NCI-H2196 (cell line): ENCODE data around the gene TSPYL6.

ENCODE experiments used
- DNase-seq: peaks from one replicate; lab custom pipeline; 2025; ENCODE audit not compliant: unreplicated experiment; lab: John Stamatoyannopoulos, UW

The TSPYL6 gene

DNA sequence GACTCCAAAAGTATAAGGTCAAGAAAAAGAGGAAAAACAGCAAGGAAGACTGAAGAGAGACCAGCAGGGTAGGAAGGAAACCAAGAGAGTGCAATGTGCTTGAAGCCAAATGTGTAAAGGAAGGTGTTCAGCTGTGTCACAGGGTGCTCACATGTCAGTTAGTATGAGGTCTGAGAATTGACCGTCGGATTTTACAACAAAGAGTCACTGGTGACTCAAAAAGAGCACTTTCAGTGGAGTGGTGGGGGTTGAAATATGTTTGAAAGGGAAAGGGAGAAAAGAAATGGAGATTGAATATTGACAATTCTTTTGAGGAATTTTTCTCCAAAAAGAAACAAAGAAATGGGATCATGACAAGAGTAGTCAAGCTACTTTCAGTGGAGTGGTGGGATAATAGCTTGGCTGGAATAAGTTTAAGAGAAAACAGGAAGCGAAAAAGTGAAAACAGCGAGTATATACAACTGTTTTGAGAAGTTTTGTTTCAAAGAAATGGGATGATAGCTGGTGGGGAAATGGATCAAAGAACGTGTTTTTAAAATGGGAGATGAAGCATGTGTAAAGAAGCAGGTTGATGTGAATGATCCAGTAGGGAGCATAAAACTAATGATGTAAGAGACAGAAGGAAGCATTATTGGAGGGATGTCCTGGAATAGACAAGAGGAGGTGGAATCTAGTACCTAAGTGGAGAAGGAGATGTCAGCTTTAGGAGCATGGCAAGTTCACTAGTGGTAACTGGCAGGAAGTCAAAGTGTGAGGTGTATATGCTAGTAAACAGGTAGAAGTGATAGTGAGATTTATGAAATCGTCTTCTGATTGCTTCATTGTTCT is 3.6 kb upstream of the TSPYL6 start:
- DNase-seq = no peak

DNA sequence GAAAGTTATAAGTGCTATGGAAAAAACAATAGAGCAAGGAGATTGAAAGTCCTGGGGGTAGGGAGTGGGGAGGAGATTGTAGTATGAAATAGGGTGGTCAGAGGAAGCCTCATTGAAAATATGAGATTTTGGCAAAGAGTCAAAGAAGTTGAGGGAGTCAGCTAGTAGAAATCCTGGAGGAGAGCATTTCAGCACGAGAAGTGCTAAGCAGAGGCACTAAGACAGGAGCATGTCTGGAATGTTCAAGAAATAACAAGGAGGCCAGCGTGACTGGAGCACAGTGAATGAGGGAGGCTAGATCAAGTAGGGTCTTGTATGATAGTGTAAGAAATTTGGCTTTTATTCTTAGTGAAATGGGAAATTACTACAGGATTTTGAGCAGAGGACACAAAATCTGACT is 2.1 kb upstream of the TSPYL6 start:
- no peak for DNase-seq

DNA sequence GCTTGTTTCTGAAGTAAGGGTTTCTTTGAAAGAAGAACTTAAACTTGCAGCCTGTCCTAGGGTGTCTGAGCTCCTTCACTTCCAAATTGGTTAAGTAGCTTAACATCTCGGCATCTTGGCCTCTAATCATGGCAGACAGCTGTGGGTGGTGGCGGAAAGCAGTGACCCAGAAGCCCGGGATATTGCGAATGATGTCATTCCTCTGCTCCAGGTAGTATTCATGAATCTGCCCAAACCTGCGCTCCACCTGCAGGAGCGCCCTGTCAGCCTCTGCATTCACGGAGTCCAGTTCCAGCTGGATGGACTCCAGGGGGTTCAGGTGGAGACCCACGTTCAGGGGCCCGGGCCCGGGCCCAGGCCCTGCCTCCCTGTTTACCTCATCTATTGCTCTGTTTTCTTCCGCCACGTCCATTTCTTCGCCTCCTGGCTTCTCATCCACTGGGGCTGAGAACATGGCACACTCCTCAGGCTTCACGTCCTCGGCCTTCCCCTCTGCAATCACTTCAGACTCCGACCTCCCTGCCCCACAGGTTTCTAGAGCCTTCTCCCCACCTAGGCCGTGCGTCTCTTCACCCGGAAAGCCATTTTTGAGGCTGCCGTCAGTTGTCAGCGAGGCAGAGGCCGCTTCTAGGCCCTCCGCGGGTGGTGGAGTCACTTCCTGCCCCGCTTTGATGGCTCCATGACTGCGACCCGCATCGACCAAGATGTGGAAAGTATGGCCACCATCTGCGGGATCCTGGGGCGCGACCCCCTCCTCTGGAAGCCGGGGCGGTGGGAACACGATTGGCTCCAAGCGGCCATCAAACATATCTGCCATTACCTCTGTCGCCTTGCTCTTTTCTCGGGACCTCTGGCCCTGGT is 569 bp downstream of the TSPYL6 start:
- no peak for DNase-seq

DNA sequence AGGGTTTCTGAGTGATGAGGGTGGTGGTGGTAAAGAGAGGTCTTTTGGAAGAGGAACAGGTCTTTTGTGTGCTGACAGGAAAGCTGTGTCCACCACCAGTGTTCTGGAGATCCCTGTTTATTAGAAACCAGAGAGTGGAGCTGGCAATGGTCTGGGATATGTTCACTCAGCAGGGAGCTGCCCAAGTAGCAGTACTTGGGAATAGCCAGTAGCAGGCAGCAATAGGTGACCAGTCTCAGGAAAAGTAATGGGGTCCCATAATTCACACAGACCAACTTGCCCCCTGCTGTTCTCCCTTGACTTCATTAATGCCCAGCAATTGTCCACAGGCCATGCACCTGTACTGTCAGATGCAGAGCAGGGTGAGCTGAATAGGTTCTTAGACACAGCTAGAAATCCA is 1.8 kb downstream of the TSPYL6 start:
- no peak for DNase-seq

DNA sequence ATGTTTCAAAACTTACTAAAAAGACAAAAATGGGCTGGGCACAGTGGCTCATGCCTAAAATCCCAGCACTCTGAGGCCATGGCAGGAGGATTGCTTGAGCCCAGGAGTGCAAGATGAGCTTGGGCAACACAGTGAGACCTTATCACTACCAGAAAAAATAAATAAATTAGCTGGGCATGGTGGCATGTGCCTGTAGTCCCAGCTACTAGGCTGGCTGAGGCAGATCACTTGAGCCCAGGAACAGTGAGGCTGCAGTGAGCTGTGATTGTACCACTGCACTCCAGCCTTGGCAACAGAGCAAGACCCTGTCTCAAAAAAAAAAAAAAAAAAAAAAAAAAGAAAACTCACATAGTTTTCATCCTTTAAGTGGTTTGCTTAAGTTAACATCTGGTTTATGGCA is 6.4 kb downstream of the TSPYL6 start:
- no peak for DNase-seq

DNA sequence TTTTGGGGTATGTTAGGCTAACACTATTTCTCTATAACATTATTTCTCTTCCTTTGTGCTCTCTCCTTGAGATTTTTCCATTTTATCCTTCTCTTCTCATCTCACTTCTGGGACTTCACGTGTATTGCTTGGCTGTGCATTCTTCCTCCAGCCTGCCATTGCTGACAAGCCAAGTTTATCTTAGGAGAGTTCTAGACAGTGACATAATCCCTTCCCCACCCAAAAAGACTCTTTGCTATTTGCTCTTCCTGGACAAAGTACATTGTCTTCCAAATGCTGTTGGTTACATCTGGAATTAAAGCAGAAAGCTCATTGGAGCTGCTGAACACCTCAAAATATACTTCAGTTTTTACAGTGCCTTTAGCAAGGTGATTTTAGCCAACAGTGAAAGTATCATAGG is 8.9 kb downstream of the TSPYL6 start:
- DNase-seq = no peak

DNA sequence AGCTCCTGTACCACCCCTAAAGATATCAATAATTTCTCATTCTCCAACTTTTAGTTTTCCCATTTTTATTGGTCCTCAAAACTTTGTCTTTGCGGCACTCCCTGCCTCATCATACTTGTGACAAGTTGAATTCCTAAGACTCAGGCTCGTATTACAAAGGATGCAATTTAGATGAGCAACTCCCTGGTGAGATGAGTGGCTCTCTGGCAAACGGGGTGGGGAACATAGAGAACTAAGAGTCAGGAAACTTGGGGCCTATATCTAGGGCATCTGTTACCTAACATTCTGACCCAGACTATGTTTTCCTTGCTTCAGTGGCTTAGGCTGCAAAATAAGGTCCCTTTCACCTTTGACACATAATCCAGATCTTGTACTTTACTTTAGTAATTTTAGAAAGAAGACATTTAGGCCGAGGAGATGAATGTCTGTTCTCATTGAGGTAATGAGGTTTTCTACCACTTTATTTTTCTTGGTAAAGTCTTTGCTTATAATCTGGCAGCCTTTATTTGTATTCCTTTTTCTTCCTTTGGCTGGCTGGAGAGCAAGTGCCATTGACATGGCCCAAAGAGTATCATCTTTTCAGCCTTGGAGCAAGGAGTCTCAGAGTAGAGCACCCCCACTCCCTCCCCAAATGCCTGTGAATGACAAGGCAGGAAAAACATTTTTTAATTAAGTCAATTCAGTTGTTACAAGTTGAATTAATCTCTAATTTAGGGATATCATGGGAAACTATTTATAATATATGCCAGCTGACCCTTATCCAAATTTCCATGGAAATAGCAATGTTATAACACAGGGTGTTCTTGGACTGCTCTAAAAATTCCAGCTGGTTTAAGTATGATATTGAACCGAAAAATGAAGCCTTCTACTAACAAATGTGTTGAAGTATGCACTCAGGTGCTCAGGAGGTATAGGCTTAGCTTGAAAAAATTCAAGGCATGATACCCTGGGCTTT is 15.2 kb downstream of the TSPYL6 start:
- no peak for DNase-seq

DNA sequence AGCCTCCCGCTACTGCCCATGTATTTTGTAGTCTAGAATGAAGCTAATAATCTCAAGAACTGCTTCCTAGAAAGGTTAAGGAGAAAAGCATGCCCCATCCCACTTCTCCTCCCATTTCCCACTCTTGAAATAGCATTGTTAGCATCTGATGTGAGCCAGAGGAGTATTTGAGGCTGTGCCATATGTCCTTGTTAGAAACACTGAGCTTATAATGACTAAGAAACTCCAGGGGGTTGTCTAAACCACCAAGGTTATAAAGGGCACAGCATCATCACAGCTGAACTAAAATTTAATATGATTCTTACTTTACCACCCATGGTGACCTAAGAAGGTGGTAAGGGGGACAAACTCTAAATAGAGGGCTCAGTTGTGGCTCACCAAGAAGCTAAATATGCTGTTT is 16.6 kb downstream of the TSPYL6 start:
- DNase-seq = no peak

DNA sequence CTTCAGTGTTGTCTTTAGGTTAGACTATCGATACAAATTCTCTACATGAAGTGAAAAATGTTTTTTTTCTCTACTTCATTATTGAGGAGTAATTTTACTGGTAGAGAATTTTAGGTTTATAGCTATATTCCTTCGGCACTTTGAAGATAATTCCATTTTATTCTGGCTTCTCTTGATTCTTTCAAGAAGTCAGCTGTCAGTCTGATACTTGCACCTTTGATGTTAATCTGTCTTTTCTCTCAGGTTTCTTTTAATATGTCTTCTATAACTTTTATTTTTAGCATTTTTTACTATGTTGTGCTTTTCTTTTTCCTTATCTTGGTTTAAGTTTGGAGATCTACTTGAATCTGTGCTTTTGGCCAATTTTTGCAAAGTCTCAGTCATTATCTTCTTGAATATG is 18.6 kb downstream of the TSPYL6 start:
- DNase-seq = no peak

DNA sequence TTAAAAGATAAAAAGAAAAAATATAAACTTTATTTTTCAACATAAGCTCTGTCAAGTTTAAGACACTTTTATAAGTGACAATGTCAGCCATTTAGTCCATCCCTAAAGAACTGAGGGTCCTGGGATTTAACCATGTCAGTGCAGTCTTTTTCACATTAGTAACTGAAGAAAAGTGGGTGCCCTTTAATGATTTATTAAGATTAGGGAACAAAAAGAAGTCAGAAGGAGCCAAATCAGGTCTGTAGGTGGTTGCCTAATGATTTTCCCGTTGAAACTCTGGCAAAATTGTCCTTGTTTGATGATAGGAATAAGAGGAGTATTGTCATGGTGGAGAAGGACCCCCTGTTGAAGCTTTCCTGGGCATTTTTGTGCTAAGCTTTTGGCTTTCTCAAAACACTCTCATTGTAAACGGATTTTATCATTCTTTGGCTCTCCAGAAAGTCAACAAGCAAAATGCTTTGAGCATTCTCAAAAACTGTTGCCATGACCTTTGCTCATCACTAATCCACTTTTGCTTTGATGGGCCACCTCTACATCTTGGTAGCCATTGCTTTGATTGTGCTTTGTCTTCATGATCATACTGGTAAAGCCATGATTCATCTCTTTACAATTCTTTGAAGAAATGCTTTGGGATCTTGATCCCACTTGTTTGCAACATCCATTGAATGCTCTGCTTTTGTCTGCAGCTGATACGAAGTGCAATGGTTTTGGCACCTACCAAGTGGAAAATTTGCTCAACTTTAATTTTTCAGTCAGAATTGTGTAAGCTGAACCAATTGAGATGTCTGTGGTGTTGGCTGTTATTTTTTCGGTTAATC is 22.0 kb downstream of the TSPYL6 start:
- DNase-seq = no peak

DNA sequence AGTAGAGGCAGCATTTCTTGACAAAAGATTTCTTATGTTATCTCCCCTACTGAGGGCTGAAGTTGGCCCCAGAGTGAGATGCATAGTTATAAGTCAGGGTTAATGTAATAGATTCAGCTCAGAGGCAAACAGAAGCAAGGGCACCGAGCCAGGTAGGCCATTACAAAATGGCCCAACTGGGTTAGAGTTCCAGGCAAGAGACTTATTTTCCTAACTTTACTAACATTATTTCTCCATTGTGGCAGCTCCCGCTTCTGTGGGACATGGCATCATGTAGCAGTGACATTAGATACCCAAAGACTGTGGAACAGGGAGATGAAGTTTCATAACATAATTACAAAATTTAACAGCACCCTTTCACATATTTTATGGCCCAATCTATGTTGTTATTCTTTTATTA is 27.1 kb downstream of the TSPYL6 start:
- DNase-seq = no peak

DNA sequence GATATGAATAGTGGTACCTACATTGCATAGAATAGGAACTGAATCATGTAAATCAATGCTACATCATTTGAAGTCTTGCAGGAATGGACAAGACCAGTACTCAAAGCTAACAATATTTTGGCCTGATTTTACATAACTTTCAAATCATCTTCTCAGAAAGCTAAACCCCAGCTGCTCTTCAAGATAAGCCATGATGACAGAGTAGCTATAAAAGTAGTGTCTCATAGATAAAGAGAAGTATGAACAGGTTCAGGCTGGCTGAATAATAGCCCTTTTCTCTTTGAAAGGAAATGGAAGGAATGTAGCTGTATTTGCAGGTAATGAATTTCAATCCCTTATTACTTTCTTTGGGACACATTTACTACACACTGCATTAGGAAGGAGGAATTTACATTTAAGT is 28.2 kb downstream of the TSPYL6 start:
- no peak for DNase-seq

DNA sequence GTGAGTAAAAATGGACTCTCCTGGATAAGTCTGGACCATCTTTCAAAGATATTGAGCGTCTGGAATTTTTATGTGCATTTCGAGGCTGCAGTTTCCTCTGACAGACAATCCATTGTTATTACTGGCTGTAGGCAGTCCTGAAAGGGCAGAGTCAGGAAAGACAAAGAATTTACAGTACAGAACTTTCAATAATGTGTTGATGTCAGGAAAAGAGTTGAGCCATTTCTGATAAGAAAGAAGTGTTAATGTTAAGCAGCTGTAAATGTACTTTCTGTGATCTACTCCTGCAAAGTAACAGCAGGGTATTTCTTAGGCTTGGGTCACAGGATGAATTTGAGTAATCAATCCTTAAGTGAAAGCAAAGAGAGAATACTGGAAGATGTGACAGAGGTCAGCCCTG is 29.8 kb downstream of the TSPYL6 start:
- DNase-seq = no peak

DNA sequence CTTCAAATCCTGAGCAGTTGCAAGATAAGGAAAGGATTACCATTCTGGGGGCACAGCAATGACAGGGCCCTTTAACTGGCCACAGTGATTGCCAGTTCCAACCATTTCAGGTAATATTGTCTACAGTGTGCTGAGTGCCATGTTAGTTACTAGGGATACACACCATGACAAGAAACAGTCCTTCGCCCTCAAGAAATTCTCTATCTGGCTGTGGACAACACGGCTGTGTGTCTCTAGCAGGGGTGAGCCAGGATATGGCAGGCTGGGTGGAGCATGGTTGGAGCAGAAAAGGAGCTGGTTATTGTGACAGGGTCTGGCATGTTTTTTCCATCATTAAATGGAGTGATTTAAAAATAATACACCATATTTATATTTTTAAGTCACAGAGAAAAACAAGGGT is 31.0 kb downstream of the TSPYL6 start:
- DNase-seq = no peak

DNA sequence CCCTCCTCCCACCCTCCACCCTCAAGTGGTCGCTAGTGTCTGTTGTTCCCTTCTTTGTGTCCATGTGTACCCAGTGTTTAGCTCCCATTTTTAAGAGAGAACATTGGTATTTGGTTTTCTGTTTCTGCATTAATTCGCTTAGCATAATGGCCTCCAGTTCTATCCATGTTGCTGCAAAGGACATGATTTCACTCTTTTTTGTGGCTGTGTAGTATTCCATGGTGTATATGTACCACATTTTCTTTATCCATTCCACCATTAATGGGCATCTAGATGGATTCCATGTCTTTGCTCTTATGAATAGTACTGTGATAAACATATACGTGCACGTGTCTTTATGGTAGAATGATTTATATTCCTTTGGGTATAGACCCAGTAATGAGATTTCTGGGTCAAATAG is 42.9 kb downstream of the TSPYL6 start:
- DNase-seq = no peak

DNA sequence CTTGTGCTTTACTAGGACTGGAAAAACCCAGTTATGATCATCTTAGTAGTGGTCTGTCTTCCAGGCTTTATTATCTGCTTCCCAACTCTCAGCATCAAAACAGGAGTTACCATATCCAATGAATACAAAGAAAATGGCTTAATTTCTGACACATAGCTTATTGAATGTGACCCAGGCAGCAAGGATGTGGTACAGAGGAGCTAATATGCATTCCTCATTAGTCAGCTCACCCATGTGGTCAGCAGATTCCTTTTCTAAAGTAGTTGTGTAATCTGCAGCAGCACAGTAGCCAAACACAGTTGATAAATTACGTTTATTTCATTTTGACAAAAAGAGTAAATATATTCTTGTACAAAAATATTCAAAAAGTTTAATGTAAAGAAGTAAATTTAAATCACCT is 43.6 kb downstream of the TSPYL6 start:
- DNase-seq = no peak

DNA sequence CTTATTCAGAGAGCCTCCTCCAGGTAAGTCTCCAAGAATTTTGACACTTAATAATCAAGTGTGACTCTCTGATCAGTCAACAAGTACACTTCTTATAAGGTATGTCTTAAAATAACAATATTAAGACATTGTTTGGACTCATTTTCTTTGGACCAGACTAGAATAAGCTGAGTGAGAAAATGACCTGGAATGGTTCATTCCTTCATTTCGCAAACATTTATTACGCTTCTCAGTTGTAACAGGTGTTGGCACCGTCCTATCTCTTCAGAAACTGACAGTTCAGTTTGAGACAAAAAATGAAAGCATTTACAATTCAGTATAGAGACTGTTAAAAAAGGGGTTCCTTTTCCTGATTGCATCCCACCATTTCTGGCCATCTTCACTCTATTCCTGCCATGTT is 46.6 kb downstream of the TSPYL6 start:
- DNase-seq = no peak

DNA sequence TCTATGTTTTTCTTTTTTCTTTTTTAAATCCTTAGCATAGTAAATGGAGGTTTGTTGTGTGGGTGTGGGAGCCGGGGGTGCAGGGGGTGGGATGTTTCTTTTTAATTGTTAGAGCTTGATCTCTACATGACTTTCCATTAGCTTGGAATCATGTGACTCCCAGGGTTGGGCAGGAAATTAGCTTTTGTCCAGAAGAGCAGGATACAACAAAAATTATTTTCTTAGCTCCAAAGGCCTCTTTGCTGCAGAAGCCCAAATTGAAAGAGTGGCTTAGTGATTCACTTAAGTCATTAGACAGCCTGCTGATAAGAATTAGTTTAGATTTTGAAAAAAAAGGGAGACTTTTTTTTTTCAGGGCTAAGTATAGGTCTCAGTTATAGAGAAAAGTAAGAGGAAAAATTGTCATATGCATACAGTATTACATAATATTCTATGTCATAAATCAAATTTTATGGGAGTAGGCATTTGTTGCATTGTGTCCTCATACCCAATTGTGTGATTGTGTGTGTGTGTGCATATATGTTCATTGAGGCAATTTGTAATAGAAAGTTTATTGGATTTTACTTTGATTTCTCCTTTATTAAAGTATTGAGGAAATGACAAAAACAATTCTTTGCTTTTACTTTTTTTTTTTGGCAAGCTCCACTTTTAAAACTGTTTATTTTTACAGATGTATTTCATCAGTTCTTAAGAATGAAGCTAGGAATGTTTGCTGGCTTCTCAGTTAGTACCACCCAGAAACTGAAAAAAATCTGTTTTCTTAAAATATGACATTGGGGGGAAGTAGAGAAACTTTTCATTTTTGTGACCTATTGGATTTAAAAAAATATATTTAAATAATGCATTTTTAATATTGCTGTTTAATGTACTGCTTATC is 47.4 kb downstream of the TSPYL6 start:
- no peak for DNase-seq

DNA sequence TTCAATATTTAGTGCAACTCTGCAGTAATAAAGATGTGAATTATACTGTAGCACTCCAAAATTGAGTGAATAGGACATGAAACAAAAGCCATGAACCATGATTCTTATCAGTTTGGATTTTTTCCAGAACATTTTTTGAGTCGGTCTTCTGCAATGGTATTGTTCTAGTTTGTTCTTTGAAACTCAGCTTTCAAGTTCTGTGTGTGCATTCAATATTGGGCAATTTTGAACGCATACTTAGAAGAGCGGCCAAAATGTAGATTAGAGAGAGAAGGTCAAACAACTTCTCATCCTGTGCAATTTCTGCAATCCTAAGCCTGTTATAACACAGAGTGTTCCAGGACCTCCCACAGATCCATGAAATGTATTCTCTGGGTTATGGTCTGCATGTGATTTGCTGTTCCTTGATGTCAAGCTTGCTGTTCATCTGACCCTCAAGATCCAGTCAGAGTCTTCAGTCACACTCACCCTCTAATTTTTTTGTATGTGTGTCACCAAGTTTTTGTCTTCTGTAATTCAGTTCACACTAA is 48.3 kb downstream of the TSPYL6 start:
- DNase-seq = no peak
